GM21526 (cell line): ENCODE measurements around the gene SLC4A7.
"Not testable (repeated sequence)": the region's sequence is repeated elsewhere in the genome, so short reads cannot be mapped to it uniquely, and the experiment has no call there.

Experiments used
- ATAC-seq: cut with Tn5 transposase; IDR thresholded peaks from one replicate; pipeline ENCODE4 v1.9.1; 2021; ENCODE audit warnings: moderate library complexity; ENCODE audit not compliant: unreplicated experiment, low FRiP score

SLC4A7 gene

GRCh38 chr3:27488821-27489220 is 4.6 kb upstream of the SLC4A7 start:
- ATAC-seq: no peak

GRCh38 chr3:27487383-27487782 is 3.2 kb upstream of the SLC4A7 start:
- no peak for ATAC-seq

- ATAC-seq: no peak
Measured at GRCh38 chr3:27486336-27486735, 2.2 kb upstream of the SLC4A7 start.

GRCh38 chr3:27485866-27486265 is 1.7 kb upstream of the SLC4A7 start:
- no peak for ATAC-seq

- ATAC-seq: peak; percentile 26
Measured at GRCh38 chr3:27483117-27484014, 818 bp downstream of the SLC4A7 start.

- ATAC-seq: no peak
Measured at GRCh38 chr3:27479806-27480543, 4.2 kb downstream of the SLC4A7 start.

GRCh38 chr3:27471923-27472550 is 12.1 kb downstream of the SLC4A7 start:
- ATAC-seq: no peak

- no peak for ATAC-seq
Measured at GRCh38 chr3:27468283-27468886, 15.8 kb downstream of the SLC4A7 start.

GRCh38 chr3:27467545-27467944 is 16.6 kb downstream of the SLC4A7 start:
- peak; percentile 81 for ATAC-seq

GRCh38 chr3:27464646-27465045 is 19.5 kb downstream of the SLC4A7 start:
- no peak for ATAC-seq

GRCh38 chr3:27462228-27462627 is 22.0 kb downstream of the SLC4A7 start:
- ATAC-seq: no peak

GRCh38 chr3:27458929-27459328 is 25.3 kb downstream of the SLC4A7 start:
- no peak for ATAC-seq

- no peak for ATAC-seq
Measured at GRCh38 chr3:27456554-27456953, 27.6 kb downstream of the SLC4A7 start.

GRCh38 chr3:27454914-27455313 is 29.3 kb downstream of the SLC4A7 start:
- ATAC-seq: peak; percentile 69

GRCh38 chr3:27454461-27454860 is 29.7 kb downstream of the SLC4A7 start:
- ATAC-seq: no peak

GRCh38 chr3:27452368-27453090 is 31.7 kb downstream of the SLC4A7 start:
- ATAC-seq: no peak

GRCh38 chr3:27451842-27452241 is 32.3 kb downstream of the SLC4A7 start:
- no peak for ATAC-seq

- ATAC-seq: no peak
Measured at GRCh38 chr3:27451251-27451650, 32.9 kb downstream of the SLC4A7 start.

- ATAC-seq: no peak
Measured at GRCh38 chr3:27449530-27450150, 34.5 kb downstream of the SLC4A7 start.

GRCh38 chr3:27442995-27443394 is 41.2 kb downstream of the SLC4A7 start:
- ATAC-seq: not testable (repeated sequence)
